Lung (tissue), 12 donors: Measurements from ENCODE around the gene AMMECR1L. TPM values are rescaled to one million over a fixed set of nuclear protein-coding genes. Genes with fewer than 3 reads are reported as not detected.

Experiments used
- ATAC-seq: fragments of 200-7000 bp; cut with Tn5 transposase; one replicate; pipeline ENCODE4 v1.9.1; 2020; ENCODE audit warnings: moderate number of reproducible peaks; ENCODE audit not compliant: insufficient read depth, low FRiP score
- DNase-seq, 3 donors: peaks; one replicate each; pipeline ENCODE4 v3.0.0-alpha.2; 2013 to 2017
- H3K27ac ChIP-seq, 2 donors: one replicate each; pipeline ENCODE4 v1.5.1; 2013; ENCODE audit warnings: mild to moderate bottlenecking in 2 of 2, moderate library complexity in 2 of 2, control low read depth in 1 of 2, inconsistent platforms in 1 of 2, low read depth in 1 of 2, low read length in 1 of 2
- H3K27me3 ChIP-seq, 3 donors: one replicate each; pipeline ENCODE4 v1.5.1; 2013; ENCODE audit warnings: low read length in 2 of 3; ENCODE audit not compliant: control insufficient read depth in 3 of 3, insufficient read depth in 3 of 3
- H3K36me3 ChIP-seq, 4 donors: one replicate each; pipeline ENCODE4 v1.5.1; 2013; ENCODE audit warnings: low read length in 4 of 4, mild to moderate bottlenecking in 1 of 4, moderate library complexity in 1 of 4; ENCODE audit not compliant: control insufficient read depth in 4 of 4, insufficient read depth in 4 of 4
- H3K4me1 ChIP-seq, 5 donors: one replicate each; pipeline ENCODE4 v1.5.1; 2013; ENCODE audit warnings: low read length in 5 of 5, mild to moderate bottlenecking in 2 of 5, moderate library complexity in 1 of 5; ENCODE audit not compliant: control insufficient read depth in 5 of 5, insufficient read depth in 5 of 5
- H3K4me3 ChIP-seq: one replicate; pipeline ENCODE4 v1.5.1; 2013; ENCODE audit warnings: mild to moderate bottlenecking, control low read depth, moderate library complexity
- H3K9ac ChIP-seq, 2 donors: one replicate each; pipeline ENCODE4 v1.5.1; 2013; ENCODE audit warnings: low read length in 2 of 2, control low read depth in 1 of 2; ENCODE audit not compliant: insufficient read depth in 1 of 2
- H3K9me3 ChIP-seq, 4 donors: one replicate each; pipeline ENCODE4 v1.5.1; 2013; ENCODE audit warnings: low read length in 3 of 4, mild to moderate bottlenecking in 1 of 4, moderate library complexity in 1 of 4; ENCODE audit not compliant: control insufficient read depth in 4 of 4, insufficient read depth in 3 of 4
- CTCF ChIP-seq: IDR thresholded peaks from 2 replicates; pipeline ENCODE4 v1.5.1; 2012; ENCODE audit warnings: mild to moderate bottlenecking; ENCODE audit errors: control extremely low read depth, extremely low read depth
- WGBS, 2 donors: extraction: QIAGEN DNeasy Blood & Tissue Kit; methylation state at CpG; one replicate each; pipeline ENCODE4 v1.1.7; 2013; 5-methylcytosine and 5-hydroxymethylcytosine counted together
- polyA plus RNA-seq, 2 donors: library from polyadenylated mRNA; stranded (reverse); fragments of 200-250 nt; gene quantifications; one replicate each; pipeline ENCODE4 v1.2.1, GENCODE V29; 2013
- total RNA-seq, 2 donors: library from RNA; depleted of rRNA in 1 of 2; stranded (reverse); fragments of >200 nt in 1 of 2; gene quantifications; one replicate each; pipeline ENCODE4 v1.2.1, GENCODE V29; 2014 to 2021
- donor health status: control.
- donor health status: control.
- donor health status: Bipolar disorder and iron deficiency.
- donor health status: healthy.
- donor health status: DM: yes; HTN: yes; CAD: no.

AMMECR1L gene
- total and polyA plus RNA-seq, 4 donors, result 7.0 to 15.2 (median 11.7) TPM

GRCh38 chr2:127906206-127906926 lies 20.6 kb upstream of the AMMECR1L start:
- DNase-seq, result no peak
- H3K27me3 ChIP-seq, result no peaks in the 10 kb centered on the region
- no peak overlapping the region for H3K27ac ChIP-seq
- H3K4me1 ChIP-seq, result peaks cover 0 to 2% (median 0%) of the 10 kb centered on the region in 5 donors
- ATAC-seq, result no peak
- WGBS, 2 donors, result 56 to 75% methylated on average over 21 of the region's 21 CpGs
- no peak overlapping the region for H3K4me3 ChIP-seq
- no peaks in the 10 kb centered on the region for H3K36me3 ChIP-seq
- H3K9ac ChIP-seq, result no peak overlapping the region
- TF ChIP-seq CTCF, result no peak
- H3K9me3 ChIP-seq, result peaks cover 0 to 2% (median 0%) of the 10 kb centered on the region in 4 donors

- H3K9me3 ChIP-seq, result no peaks in the 10 kb centered on the region
- TF ChIP-seq CTCF, result no peak
- no peak overlapping the region for H3K27ac ChIP-seq
- H3K27me3 ChIP-seq, result no peaks in the 10 kb centered on the region
- ATAC-seq (no peak), DNase-seq (peak; percentile 26 to 82 (median 64))
- peaks cover 0 to 3% (median 0%) of the 10 kb centered on the region in 5 donors for H3K4me1 ChIP-seq
- H3K36me3 ChIP-seq, result no peaks in the 10 kb centered on the region
- peak overlapping the region in 1 of 2 donors; percentile 32 for H3K9ac ChIP-seq
- 82 to 85% methylated on average over 12 of the region's 12 CpGs for WGBS, 2 donors
- H3K4me3 ChIP-seq, result no peak overlapping the region
Observed at GRCh38 chr2:127901339-127902056, 15.7 kb upstream of the AMMECR1L start.

- ATAC-seq (no peak), DNase-seq (no peak)
- Histone ChIP-seq H3K4me1 (peaks cover 0 to 3% (median 0%) of the 10 kb centered on the region in 5 donors), H3K27ac (no peak overlapping the region), H3K36me3 (no peaks in the 10 kb centered on the region), H3K9me3 (no peaks in the 10 kb centered on the region), H3K9ac (no peak overlapping the region), H3K4me3 (no peak overlapping the region), H3K27me3 (no peaks in the 10 kb centered on the region)
- no peak for TF ChIP-seq CTCF
- WGBS, 2 donors, result 19 to 39% methylated on average over 1 of the region's 1 CpG
Observed at GRCh38 chr2:127897531-127898211, 11.9 kb upstream of the AMMECR1L start.
